ENCODE results near the gene POLRMT. TPM values are rescaled to one million over a fixed set of nuclear protein-coding genes. Genes with fewer than 3 reads are reported as not detected.
A peak's percentile ranks its signal among the peaks of the same experiment; 100 is the strongest.
"Not testable (repeated sequence)": the region's sequence is repeated elsewhere in the genome, so short reads cannot be mapped to it uniquely, and the experiment has no call there.

Gene POLRMT
- 50.9 TPM for total RNA-seq

GRCh38 chr19:633068-633785 lies at the start of gene POLRMT:
Gene POLRMT (minus strand): TSS chr19:633537. CDS start chr19:633512, 25 bp downstream.
- DNase-seq (ENCODE audit: low read depth in 2 of 3, low spot score in 2 of 3), result peak; percentile 93 to 98 (median 98)

- no peak for DNase-seq (ENCODE audit: low read depth in 2 of 3, low spot score in 2 of 3)
Observed at GRCh38 chr19:682678-683320, 49.5 kb upstream of the POLRMT start.

GRCh38 chr19:681029-682019 lies 48.0 kb upstream of the POLRMT start:
- peak in 2 of 3 donors; percentile 92 to 96 for DNase-seq (ENCODE audit: low read depth in 2 of 3, low spot score in 2 of 3)

GRCh38 chr19:680287-681028 lies 47.1 kb upstream of the POLRMT start:
- peak; percentile 97 to 98 (median 98) for DNase-seq (ENCODE audit: low read depth in 2 of 3, low spot score in 2 of 3)

- DNase-seq (ENCODE audit: low read depth in 2 of 3, low spot score in 2 of 3), result peak in 1 of 3 donors; percentile 46
Observed at GRCh38 chr19:679418-680286, 46.3 kb upstream of the POLRMT start.

GRCh38 chr19:678791-679388 lies 45.6 kb upstream of the POLRMT start:
- no peak for DNase-seq (ENCODE audit: low read depth in 2 of 3, low spot score in 2 of 3)

- no peak for DNase-seq (ENCODE audit: low read depth in 2 of 3, low spot score in 2 of 3)
Observed at GRCh38 chr19:677601-678436, 44.5 kb upstream of the POLRMT start.

GRCh38 chr19:677201-677600 lies 43.9 kb upstream of the POLRMT start:
- DNase-seq (ENCODE audit: low read depth in 2 of 3, low spot score in 2 of 3), result no peak

- DNase-seq (ENCODE audit: low read depth in 2 of 3, low spot score in 2 of 3), result no peak
Observed at GRCh38 chr19:676339-677105, 43.2 kb upstream of the POLRMT start, which contains the start of gene FSTL3. Gene FSTL3 (plus strand): TSS chr19:676392. CDS start chr19:676424, 32 bp downstream.

GRCh38 chr19:676007-676338 lies 42.6 kb upstream of the POLRMT start:
- no peak for DNase-seq (ENCODE audit: low read depth in 2 of 3, low spot score in 2 of 3)

- no peak for DNase-seq (ENCODE audit: low read depth in 2 of 3, low spot score in 2 of 3)
Observed at GRCh38 chr19:674282-675151, 41.2 kb upstream of the POLRMT start.

- DNase-seq (ENCODE audit: low read depth in 2 of 3, low spot score in 2 of 3), result peak in 1 of 3 donors; percentile 53
Observed at GRCh38 chr19:670609-671075, 37.3 kb upstream of the POLRMT start.

- peak in 2 of 3 donors; percentile 88 to 95 for DNase-seq (ENCODE audit: low read depth in 2 of 3, low spot score in 2 of 3)
Observed at GRCh38 chr19:668675-669434, 35.5 kb upstream of the POLRMT start.

GRCh38 chr19:666985-667573 lies 33.7 kb upstream of the POLRMT start:
- DNase-seq (ENCODE audit: low read depth in 2 of 3, low spot score in 2 of 3), result not testable (repeated sequence)

GRCh38 chr19:664913-665443 lies 31.6 kb upstream of the POLRMT start:
- peak; percentile 73 to 87 (median 86) for DNase-seq (ENCODE audit: low read depth in 2 of 3, low spot score in 2 of 3)
